HCT116 (cell line): ENCODE results near the gene IL37. TPM values are rescaled to one million over a fixed set of nuclear protein-coding genes. Genes with fewer than 3 reads are reported as not detected.
"Not testable (repeated sequence)": the region's sequence is repeated elsewhere in the genome, so short reads cannot be mapped to it uniquely, and the experiment has no call there.

Experiments used
- ATAC-seq: fragments of 200-7000 bp; cut with Tn5 transposase; 2 replicates; pipeline ENCODE4 v1.9.1; 2020; ENCODE audit warnings: mild to moderate bottlenecking, moderate library complexity
- BruUV-seq: library from RNA; stranded (reverse); fragments of 400-500 nt; replicated peaks from 2 replicates; lab custom pipeline; 2021; lab: Mats Ljungman, UMichigan
- CTCF ChIA-PET: fragments of 300-600 bp; sonication (Branson Sonifier 250); formaldehyde crosslinking; loops from one replicate; lab custom pipeline; 2021; ENCODE audit warnings: antibody characterized with exemption; lab: Charles Lee
- POLR2A ChIA-PET: fragments of 300-600, 350-600 bp; sonication (Branson Sonifier 250); formaldehyde crosslinking; loops from one replicate; lab custom pipeline; 2021; ENCODE audit warnings: antibody characterized with exemption; lab: Charles Lee
- RAD21 ChIA-PET, 2 experiments: fragments of 300-600 bp; sonication (Branson Sonifier 250); formaldehyde crosslinking; loops; one replicate each; lab custom pipeline; 2023; ENCODE audit warnings: low total read pairs in 2 of 2; ENCODE audit not compliant: uncharacterized antibody in 2 of 2, unreplicated experiment in 2 of 2, low non-redundant PET in 1 of 2; lab: Charles Lee
- DNase-seq: peaks from one replicate; pipeline ENCODE4 v3.0.0-alpha.2; 2010; ENCODE audit warnings: low read depth, low spot score
- H2AFZ ChIP-seq: fragments of 200-600 bp; shearing (Covaris generic), sonication (generic); 2 replicates; pipeline ENCODE4 v1.6.1; 2017; ENCODE audit warnings: low read depth, mixed run types, mixed read lengths, antibody characterized with exemption, low read length; ENCODE audit not compliant: poor library complexity, severe bottlenecking
- H3K27ac ChIP-seq: 2 replicates; pipeline ENCODE4 v1.5.1; 2012; ENCODE audit warnings: low read depth, low read length
- H3K27me3 ChIP-seq: fragments of 200-600 bp; sonication (generic); 2 replicates; pipeline ENCODE4 v1.6.1; 2016; ENCODE audit warnings: mixed run types, low read length, mixed read lengths; ENCODE audit not compliant: insufficient read depth
- H3K36me3 ChIP-seq, 2 experiments: fragments of 200-500 bp in 1 of 2; fragments of 200-600 bp in 1 of 2; sonication (Bioruptor generic) in 1 of 2; sonication (generic) in 1 of 2; 2 replicates each; pipeline versions ENCODE4 v1.5.1 to v1.6.1; 2014 to 2016; ENCODE audit warnings: low read length in 2 of 2, inconsistent platforms in 1 of 2, mixed read lengths in 1 of 2, mixed run types in 1 of 2; ENCODE audit not compliant: insufficient read depth in 2 of 2, control insufficient read depth in 1 of 2
- H3K4me1 ChIP-seq, 2 experiments: fragments of 200-600 bp in 1 of 2; sonication (generic) in 1 of 2; 2 replicates each; pipeline versions ENCODE4 v1.5.1 to v1.6.1; 2012 to 2017; ENCODE audit warnings: low read length in 2 of 2, inconsistent platforms in 1 of 2, mild to moderate bottlenecking in 1 of 2, mixed read lengths in 1 of 2, mixed run types in 1 of 2, moderate library complexity in 1 of 2; ENCODE audit not compliant: insufficient read depth in 2 of 2, control insufficient read depth in 1 of 2
- H3K4me2 ChIP-seq: fragments of 200-600 bp; sonication (generic); 2 replicates; pipeline ENCODE4 v1.6.1; 2017; ENCODE audit warnings: mixed run types, low read length, mixed read lengths
- H3K4me3 ChIP-seq, 2 experiments: fragments of 200-600 bp in 1 of 2; sonication (generic) in 1 of 2; replicated peaks in 1 of 2; 2 replicates each; pipeline ENCODE4 v1.5.1; 2011 to 2016; ENCODE audit warnings: low read length in 2 of 2, control low read depth in 1 of 2, low read depth in 1 of 2, mild to moderate bottlenecking in 1 of 2, mixed read lengths in 1 of 2, mixed run types in 1 of 2
- H3K79me2 ChIP-seq: fragments of 200-600 bp; sonication (generic); 2 replicates; pipeline ENCODE4 v1.6.1; 2017; ENCODE audit warnings: mild to moderate bottlenecking, mixed run types, low read length, moderate library complexity, mixed read lengths; ENCODE audit not compliant: insufficient read depth
- H3K9ac ChIP-seq: fragments of 200-600 bp; sonication (generic); 2 replicates; pipeline ENCODE4 v1.6.1; 2016; ENCODE audit warnings: low read length, mixed read lengths
- H3K9me2 ChIP-seq: fragments of 200-600 bp; sonication (generic), shearing (Covaris generic); 2 replicates; pipeline ENCODE4 v1.6.1; 2017; ENCODE audit warnings: mixed run types, mild to moderate bottlenecking, moderate library complexity; ENCODE audit not compliant: insufficient read depth
- H3K9me3 ChIP-seq, 2 experiments: fragments of 200-500 bp in 1 of 2; fragments of 200-600 bp in 1 of 2; sonication (Bioruptor generic) in 1 of 2; sonication (generic) in 1 of 2; 2 replicates each; pipeline ENCODE4 v1.6.1; 2014 to 2017; ENCODE audit warnings: low read length in 2 of 2, mixed read lengths in 2 of 2, inconsistent platforms in 1 of 2, low read depth in 1 of 2, mild to moderate bottlenecking in 1 of 2, mixed run types in 1 of 2, moderate library complexity in 1 of 2; ENCODE audit not compliant: control insufficient read depth in 1 of 2, insufficient read depth in 1 of 2
- H4K20me1 ChIP-seq: fragments of 200-600 bp; sonication (generic), shearing (Covaris generic); 2 replicates; pipeline ENCODE4 v1.6.1; 2017; ENCODE audit warnings: mixed run types, mild to moderate bottlenecking, moderate library complexity; ENCODE audit not compliant: insufficient read depth
- ATF3 ChIP-seq: IDR thresholded peaks from 2 replicates; pipeline ENCODE4 v1.6.1; 2012
- CBX3 ChIP-seq: IDR thresholded peaks from 2 replicates; pipeline ENCODE4 v1.6.1; 2012; ENCODE audit warnings: low read depth
- CEBPB ChIP-seq: IDR thresholded peaks from 2 replicates; pipeline ENCODE4 v1.6.1; 2012; ENCODE audit warnings: low read depth
- CTCF ChIP-seq, 3 experiments: fragments of 200-600 bp in 1 of 3; sonication (generic) in 1 of 3; IDR thresholded peaks in 2 of 3; conservative IDR thresholded peaks in 1 of 3; 2 replicates each; pipeline ENCODE4 v1.5.1; 2012 to 2017; ENCODE audit warnings: low read depth in 2 of 3, low read length in 2 of 3, antibody characterized with exemption in 1 of 3, borderline replicate concordance in 1 of 3, control low read depth in 1 of 3, mild to moderate bottlenecking in 1 of 3, mixed read lengths in 1 of 3, mixed run types in 1 of 3, moderate library complexity in 1 of 3; ENCODE audit not compliant: insufficient read depth in 1 of 3
- ELF1 ChIP-seq: IDR thresholded peaks from 2 replicates; pipeline ENCODE4 v1.6.1; 2012; ENCODE audit warnings: low read depth, borderline replicate concordance
- EZH2 ChIP-seq: fragments of 200-600 bp; sonication (generic); IDR thresholded peaks from 2 replicates; pipeline ENCODE4 v1.6.1; 2017; ENCODE audit warnings: antibody characterized with exemption, mixed run types
- MAX ChIP-seq: IDR thresholded peaks from 2 replicates; pipeline ENCODE4 v1.6.1; 2012
- RAD21 ChIP-seq: IDR thresholded peaks from 2 replicates; pipeline ENCODE4 v1.6.1; 2012; ENCODE audit warnings: low read depth, mild to moderate bottlenecking
- REST ChIP-seq: IDR thresholded peaks from 2 replicates; pipeline ENCODE4 v1.6.1; 2012; ENCODE audit warnings: low read depth
- ZBTB33 ChIP-seq: IDR thresholded peaks from 2 replicates; pipeline ENCODE4 v1.6.1; 2011; ENCODE audit warnings: mild to moderate bottlenecking, low read length, moderate library complexity; ENCODE audit not compliant: insufficient replicate concordance; ENCODE audit errors: extremely low read depth
- ZFX ChIP-seq: fragments of 450-650 bp; IDR thresholded peaks from 2 replicates; pipeline ENCODE4 v1.6.1; 2017
- intact Hi-C: fragments of 100-400 bp; cut with micrococcal nuclease; formaldehyde crosslinking; loops from 2 replicates; pipeline ENCODE4 v1.10.0; 2022
- total RNA-seq: library from RNA; stranded (reverse); gene quantifications from one replicate; pipeline ENCODE4 v1.2.1, GENCODE V29; 2021; ENCODE audit not compliant: unreplicated experiment

Gene IL37
- total RNA-seq, 1 experiment from 2014 or later, result not detected

- no peaks in the 10 kb centered on the region for H3K9me3 ChIP-seq
- intact Hi-C loops, result no loop called here
- TF ChIP-seq ZBTB33, result no peak
- TF ChIP-seq ATF3, result no peak
- TF ChIP-seq CBX3, result no peak
- no peak for TF ChIP-seq CTCF (IDR thresholded peaks at IDR 0.05 in 2 of 3, conservative IDR thresholded peaks at IDR 0.05 in 1 of 3; ENCODE audit: borderline replicate concordance in 1 of 3, insufficient read depth in 1 of 3, low read depth in 2 of 3, low read length in 2 of 3)
- no peak for TF ChIP-seq CEBPB
- no peak for TF ChIP-seq REST
- no peak for TF ChIP-seq ZFX
- no peak for TF ChIP-seq RAD21
- TF ChIP-seq MAX, result no peak
- no peak for TF ChIP-seq ELF1
- no peak for TF ChIP-seq EZH2
- TF ChIP-seq, all 23 proteins: peak for 0
- no peak overlapping the region for H3K9ac ChIP-seq
- no peak overlapping the region for H3K4me3 ChIP-seq
- H2AFZ ChIP-seq, result no peak overlapping the region
- H3K27me3 ChIP-seq, result no peaks in the 10 kb centered on the region
- no peaks in the 10 kb centered on the region for H3K36me3 ChIP-seq
- RAD21 ChIA-PET, result no interaction called here
- H3K9me2 ChIP-seq, result no peaks in the 10 kb centered on the region
- CTCF ChIA-PET, result no interaction called here
- no peaks in the 10 kb centered on the region for H3K4me1 ChIP-seq
- DNase-seq (no peak), ATAC-seq (no peak)
- no peak overlapping the region for H3K4me2 ChIP-seq
- no peak overlapping the region for H3K27ac ChIP-seq
- no peaks in the 10 kb centered on the region for H4K20me1 ChIP-seq
- POLR2A ChIA-PET, result no interaction called here
- H3K79me2 ChIP-seq, result no peaks in the 10 kb centered on the region
- no TSS peak for BruUV-seq
Measured at GRCh38 chr2:112907001-112907949, 3.7 kb upstream of the IL37 start.

GRCh38 chr2:112908559-112908958, 2.4 kb upstream of the IL37 start:
- RAD21 ChIA-PET, intact Hi-C loops, H3K36me3 ChIP-seq, H3K4me3 ChIP-seq, H3K27ac ChIP-seq, H3K4me1 ChIP-seq, H2AFZ ChIP-seq, ATAC-seq, BruUV-seq, H3K27me3 ChIP-seq, CTCF ChIA-PET, DNase-seq, H3K9ac ChIP-seq, H3K79me2 ChIP-seq, H3K9me2 ChIP-seq, H3K9me3 ChIP-seq, H3K4me2 ChIP-seq, H4K20me1 ChIP-seq, POLR2A ChIA-PET: not testable (repeated sequence)
